ENCODE measurements around the gene UAP1L1.

UAP1L1 gene

DNA sequence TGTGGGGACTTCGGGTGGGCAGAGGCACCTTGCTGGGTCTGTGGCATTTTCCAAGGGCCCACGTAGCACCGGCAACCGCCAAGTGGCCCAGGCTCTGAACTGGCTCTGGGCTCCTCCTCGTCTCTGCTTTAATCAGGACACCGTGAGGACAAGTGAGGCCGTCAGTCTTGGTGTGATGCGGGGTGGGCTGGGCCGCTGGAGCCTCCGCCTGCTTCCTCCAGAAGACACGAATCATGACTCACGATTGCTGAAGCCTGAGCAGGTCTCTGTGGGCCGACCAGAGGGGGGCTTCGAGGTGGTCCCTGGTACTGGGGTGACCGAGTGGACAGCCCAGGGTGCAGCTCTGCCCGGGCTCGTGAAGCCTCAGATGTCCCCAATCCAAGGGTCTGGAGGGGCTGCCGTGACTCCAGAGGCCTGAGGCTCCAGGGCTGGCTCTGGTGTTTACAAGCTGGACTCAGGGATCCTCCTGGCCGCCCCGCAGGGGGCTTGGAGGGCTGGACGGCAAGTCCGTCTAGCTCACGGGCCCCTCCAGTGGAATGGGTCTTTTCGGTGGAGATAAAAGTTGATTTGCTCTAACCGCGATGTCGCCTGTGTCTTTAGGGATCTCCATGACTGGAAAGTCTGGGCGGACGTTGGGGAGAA lies 31.4 kb downstream of the UAP1L1 start:
- no peak overlapping the region for H3K27ac ChIP-seq (ENCODE audit: low read depth, low read length, severe bottlenecking)
- no peaks in the 10 kb centered on the region for H3K9me3 ChIP-seq (ENCODE audit: control insufficient read depth, low read length)
- H3K4me3 ChIP-seq (ENCODE audit: extremely low read depth, insufficient read depth, low read length, poor library complexity, severe bottlenecking), result no peak overlapping the region
- no peaks in the 10 kb centered on the region for H3K4me1 ChIP-seq (ENCODE audit: control insufficient read depth, insufficient read depth, low read length, poor library complexity, severe bottlenecking)
- WGBS, 2 experiments (ENCODE audit: insufficient coverage in 2 of 2), result 89 to 94% methylated on average over 29 of the region's 29 CpGs
- peaks cover 54% of the 10 kb centered on the region for H3K36me3 ChIP-seq (ENCODE audit: control insufficient read depth, insufficient read depth, low read length)

GRCh38 chr9:137109250-137110146 lies 32.2 kb downstream of the UAP1L1 start:
- Histone ChIP-seq H3K27ac (ENCODE audit: low read depth, low read length, severe bottlenecking) (no peak overlapping the region), H3K4me3 (ENCODE audit: extremely low read depth, insufficient read depth, low read length, poor library complexity, severe bottlenecking) (no peak overlapping the region), H3K36me3 (ENCODE audit: control insufficient read depth, insufficient read depth, low read length) (peaks cover 47% of the 10 kb centered on the region), H3K9me3 (ENCODE audit: control insufficient read depth, low read length) (no peaks in the 10 kb centered on the region), H3K4me1 (ENCODE audit: control insufficient read depth, insufficient read depth, low read length, poor library complexity, severe bottlenecking) (no peaks in the 10 kb centered on the region)
- 89 to 95% methylated on average over 27 to 31 of the region's 34 CpGs for WGBS, 2 experiments (ENCODE audit: insufficient coverage in 2 of 2)

GRCh38 chr9:137110147-137110910 lies 33.0 kb downstream of the UAP1L1 start:
- H3K36me3 ChIP-seq (ENCODE audit: control insufficient read depth, insufficient read depth, low read length), result peaks cover 44% of the 10 kb centered on the region
- H3K4me3 ChIP-seq (ENCODE audit: extremely low read depth, insufficient read depth, low read length, poor library complexity, severe bottlenecking), result no peak overlapping the region
- no peak overlapping the region for H3K27ac ChIP-seq (ENCODE audit: low read depth, low read length, severe bottlenecking)
- H3K4me1 ChIP-seq (ENCODE audit: control insufficient read depth, insufficient read depth, low read length, poor library complexity, severe bottlenecking), result no peaks in the 10 kb centered on the region
- WGBS, 2 experiments (ENCODE audit: insufficient coverage in 2 of 2), result 93 to 94% methylated on average over 34 to 38 of the region's 38 CpGs
- no peaks in the 10 kb centered on the region for H3K9me3 ChIP-seq (ENCODE audit: control insufficient read depth, low read length)

DNA sequence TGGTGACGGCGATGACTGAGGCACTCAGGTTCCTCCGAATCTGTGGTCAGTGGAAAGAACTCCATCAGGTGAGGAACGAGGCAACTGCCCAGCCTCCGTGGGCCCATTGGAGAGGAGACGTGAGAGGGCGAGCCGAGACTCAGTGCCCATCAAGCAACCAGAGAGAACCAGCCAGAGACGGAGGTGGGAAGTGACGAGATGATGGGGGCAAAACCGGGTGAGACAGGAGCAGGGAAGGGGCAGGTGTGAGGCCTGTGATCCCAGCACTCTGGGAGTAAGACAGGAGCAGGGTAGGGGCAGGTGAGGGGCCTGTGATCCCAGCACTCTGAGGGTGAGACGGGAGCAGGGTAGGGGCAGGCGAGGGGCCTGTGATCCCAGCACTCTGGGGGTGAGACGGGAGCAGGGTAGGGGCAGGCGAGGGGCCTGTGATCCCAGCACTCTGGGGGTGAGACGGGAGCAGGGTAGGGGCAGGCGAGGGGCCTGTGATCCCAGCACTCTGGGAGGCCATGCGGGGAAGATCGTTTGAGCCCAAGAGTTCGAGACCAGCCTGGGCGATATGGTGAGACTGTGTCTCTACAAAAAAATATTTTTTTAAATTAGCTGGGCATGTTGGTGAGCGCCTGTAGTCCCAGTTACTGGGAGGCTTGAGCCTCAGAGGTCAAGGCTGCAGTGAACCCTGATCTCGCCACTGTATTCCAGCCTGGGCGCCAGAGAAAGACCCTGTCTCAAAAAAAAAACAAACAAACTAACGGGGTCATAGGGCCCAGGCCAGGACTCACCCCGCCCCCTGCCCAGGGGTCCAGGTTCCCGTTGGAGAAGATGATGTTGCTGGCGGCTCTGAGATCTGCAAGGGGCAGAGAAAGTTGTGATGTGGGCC lies 33.8 kb downstream of the UAP1L1 start:
- WGBS, 2 experiments (ENCODE audit: insufficient coverage in 2 of 2), result 88% methylated on average over 23 to 28 of the region's 28 CpGs

GRCh38 chr9:137111788-137112563 lies 34.7 kb downstream of the UAP1L1 start:
- 85 to 96% methylated on average over 23 to 30 of the region's 35 CpGs for WGBS, 2 experiments (ENCODE audit: insufficient coverage in 2 of 2)
- peaks cover 31% of the 10 kb centered on the region for H3K36me3 ChIP-seq (ENCODE audit: control insufficient read depth, insufficient read depth, low read length)
- no peaks in the 10 kb centered on the region for H3K9me3 ChIP-seq (ENCODE audit: control insufficient read depth, low read length)
- no peaks in the 10 kb centered on the region for H3K4me1 ChIP-seq (ENCODE audit: control insufficient read depth, insufficient read depth, low read length, poor library complexity, severe bottlenecking)
- H3K27ac ChIP-seq (ENCODE audit: low read depth, low read length, severe bottlenecking), result no peak overlapping the region
- no peak overlapping the region for H3K4me3 ChIP-seq (ENCODE audit: extremely low read depth, insufficient read depth, low read length, poor library complexity, severe bottlenecking)

More for the DNA sequence above, 33.8 kb downstream of the UAP1L1 start:
- no peak overlapping the region for H3K4me3 ChIP-seq (ENCODE audit: extremely low read depth, insufficient read depth, low read length, poor library complexity, severe bottlenecking)
- no peaks in the 10 kb centered on the region for H3K9me3 ChIP-seq (ENCODE audit: control insufficient read depth, low read length)
- H3K4me1 ChIP-seq (ENCODE audit: control insufficient read depth, insufficient read depth, low read length, poor library complexity, severe bottlenecking), result no peaks in the 10 kb centered on the region
- H3K36me3 ChIP-seq (ENCODE audit: control insufficient read depth, insufficient read depth, low read length), result peaks cover 38% of the 10 kb centered on the region
- no peak overlapping the region for H3K27ac ChIP-seq (ENCODE audit: low read depth, low read length, severe bottlenecking)

GRCh38 chr9:137112564-137113384 lies 35.5 kb downstream of the UAP1L1 start:
- H3K4me1 ChIP-seq (ENCODE audit: control insufficient read depth, insufficient read depth, low read length, poor library complexity, severe bottlenecking), result no peaks in the 10 kb centered on the region
- no peak overlapping the region for H3K27ac ChIP-seq (ENCODE audit: low read depth, low read length, severe bottlenecking)
- H3K36me3 ChIP-seq (ENCODE audit: control insufficient read depth, insufficient read depth, low read length), result peaks cover 24% of the 10 kb centered on the region
- H3K9me3 ChIP-seq (ENCODE audit: control insufficient read depth, low read length), result no peaks in the 10 kb centered on the region
- WGBS, 2 experiments (ENCODE audit: insufficient coverage in 2 of 2), result 93% methylated on average over 36 to 38 of the region's 42 CpGs
- H3K4me3 ChIP-seq (ENCODE audit: extremely low read depth, insufficient read depth, low read length, poor library complexity, severe bottlenecking), result no peak overlapping the region

- no peaks in the 10 kb centered on the region for H3K4me1 ChIP-seq (ENCODE audit: control insufficient read depth, insufficient read depth, low read length, poor library complexity, severe bottlenecking)
- H3K27ac ChIP-seq (ENCODE audit: low read depth, low read length, severe bottlenecking), result no peak overlapping the region
- peaks cover 17% of the 10 kb centered on the region for H3K36me3 ChIP-seq (ENCODE audit: control insufficient read depth, insufficient read depth, low read length)
- WGBS, 2 experiments (ENCODE audit: insufficient coverage in 2 of 2), result 85 to 87% methylated on average over 27 to 42 of the region's 66 CpGs
- H3K4me3 ChIP-seq (ENCODE audit: extremely low read depth, insufficient read depth, low read length, poor library complexity, severe bottlenecking), result no peak overlapping the region
- no peaks in the 10 kb centered on the region for H3K9me3 ChIP-seq (ENCODE audit: control insufficient read depth, low read length)
These were observed 36.3 kb downstream of the UAP1L1 start for GRCh38 chr9:137113385-137114159.

GRCh38 chr9:137114220-137114612 lies 36.9 kb downstream of the UAP1L1 start:
- Histone ChIP-seq H3K9me3 (ENCODE audit: control insufficient read depth, low read length) (no peaks in the 10 kb centered on the region), H3K4me3 (ENCODE audit: extremely low read depth, insufficient read depth, low read length, poor library complexity, severe bottlenecking) (peak overlapping the region; percentile 46)
- WGBS, 2 experiments (ENCODE audit: insufficient coverage in 2 of 2), result 16 to 22% methylated on average over 9 to 26 of the region's 45 CpGs

More at GRCh38 chr9:137114220-137114612, 36.9 kb downstream of the UAP1L1 start:
- no peaks in the 10 kb centered on the region for H3K4me1 ChIP-seq (ENCODE audit: control insufficient read depth, insufficient read depth, low read length, poor library complexity, severe bottlenecking)
- no peak overlapping the region for H3K27ac ChIP-seq (ENCODE audit: low read depth, low read length, severe bottlenecking)
- H3K36me3 ChIP-seq (ENCODE audit: control insufficient read depth, insufficient read depth, low read length), result peaks cover 11% of the 10 kb centered on the region

Data from mesodermal cell (in vitro differentiated cells).